ENCODE measurements around the gene STAU1. TPM values are rescaled to one million over a fixed set of nuclear protein-coding genes. Genes with fewer than 3 reads are reported as not detected.
"Not testable (repeated sequence)": the region's sequence is repeated elsewhere in the genome, so short reads cannot be mapped to it uniquely, and the experiment has no call there.

The STAU1 gene
- total RNA-seq, 4 donors from 2014 or later = 67.1 to 99.8 (median 75.0) TPM

GRCh38 chr20:49106328-49106727 is 81.8 kb downstream of the STAU1 start:
- DNase-seq (ENCODE audit: low spot score) = no peak
- TF ChIP-seq, protein P1, sequence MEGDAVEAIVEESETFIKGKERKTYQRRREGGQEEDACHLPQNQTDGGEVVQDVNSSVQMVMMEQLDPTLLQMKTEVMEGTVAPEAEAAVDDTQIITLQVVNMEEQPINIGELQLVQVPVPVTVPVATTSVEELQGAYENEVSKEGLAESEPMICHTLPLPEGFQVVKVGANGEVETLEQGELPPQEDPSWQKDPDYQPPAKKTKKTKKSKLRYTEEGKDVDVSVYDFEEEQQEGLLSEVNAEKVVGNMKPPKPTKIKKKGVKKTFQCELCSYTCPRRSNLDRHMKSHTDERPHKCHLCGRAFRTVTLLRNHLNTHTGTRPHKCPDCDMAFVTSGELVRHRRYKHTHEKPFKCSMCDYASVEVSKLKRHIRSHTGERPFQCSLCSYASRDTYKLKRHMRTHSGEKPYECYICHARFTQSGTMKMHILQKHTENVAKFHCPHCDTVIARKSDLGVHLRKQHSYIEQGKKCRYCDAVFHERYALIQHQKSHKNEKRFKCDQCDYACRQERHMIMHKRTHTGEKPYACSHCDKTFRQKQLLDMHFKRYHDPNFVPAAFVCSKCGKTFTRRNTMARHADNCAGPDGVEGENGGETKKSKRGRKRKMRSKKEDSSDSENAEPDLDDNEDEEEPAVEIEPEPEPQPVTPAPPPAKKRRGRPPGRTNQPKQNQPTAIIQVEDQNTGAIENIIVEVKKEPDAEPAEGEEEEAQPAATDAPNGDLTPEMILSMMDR (IDR thresholded peaks at IDR 0.05) = no peak
- ATAC-seq (ENCODE audit: low FRiP score) = no peak

DNA sequence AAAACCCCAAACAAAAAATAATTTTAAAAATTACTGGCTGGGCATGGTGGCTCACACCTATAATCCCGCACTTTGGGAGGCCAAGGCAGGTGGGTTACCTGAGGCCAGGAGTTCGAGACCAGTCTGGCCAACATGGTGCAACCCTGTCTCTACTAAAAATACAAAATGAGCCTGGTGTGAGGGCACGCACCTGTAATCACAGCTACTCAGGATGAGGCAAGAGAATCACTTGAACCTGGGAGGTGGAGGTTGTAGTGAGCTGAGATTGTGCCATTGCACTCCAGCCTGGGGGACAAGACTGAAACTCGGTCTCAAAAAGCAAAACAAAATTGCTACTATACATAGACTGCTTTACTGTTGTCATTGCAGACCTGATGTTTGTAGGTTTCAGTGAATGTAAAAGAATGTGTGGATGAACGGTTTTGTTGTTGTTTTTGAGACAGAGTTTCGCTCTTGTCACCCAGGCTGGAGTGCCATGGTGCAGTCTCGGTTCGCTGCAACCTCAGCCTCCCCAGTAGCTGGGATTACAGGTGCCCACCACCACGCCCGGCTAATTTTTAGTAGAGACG is 83.1 kb downstream of the STAU1 start:
- DNase-seq (ENCODE audit: low spot score); ATAC-seq (ENCODE audit: low FRiP score): not testable (repeated sequence)

- DNase-seq (ENCODE audit: low spot score) (no peak), ATAC-seq (ENCODE audit: low FRiP score) (no peak)
- TF ChIP-seq, protein P1 (IDR thresholded peaks at IDR 0.05) = no peak
These were observed 83.8 kb downstream of the STAU1 start for GRCh38 chr20:49104365-49104648.

GRCh38 chr20:49103647-49104364 is 84.3 kb downstream of the STAU1 start:
- ATAC-seq (ENCODE audit: low FRiP score) (no peak), DNase-seq (ENCODE audit: low spot score) (no peak)
- TF ChIP-seq, protein P1 (IDR thresholded peaks at IDR 0.05) = no peak

GRCh38 chr20:49103019-49103418 is 85.1 kb downstream of the STAU1 start:
- DNase-seq (ENCODE audit: low spot score) (no peak), ATAC-seq (ENCODE audit: low FRiP score) (no peak)
- TF ChIP-seq, protein P1 (IDR thresholded peaks at IDR 0.05) = no peak

GRCh38 chr20:49100972-49101371 is 87.2 kb downstream of the STAU1 start:
- ATAC-seq (ENCODE audit: low FRiP score) (no peak), DNase-seq (ENCODE audit: low spot score) (no peak)
- TF ChIP-seq, protein P1 (IDR thresholded peaks at IDR 0.05) = no peak

DNA sequence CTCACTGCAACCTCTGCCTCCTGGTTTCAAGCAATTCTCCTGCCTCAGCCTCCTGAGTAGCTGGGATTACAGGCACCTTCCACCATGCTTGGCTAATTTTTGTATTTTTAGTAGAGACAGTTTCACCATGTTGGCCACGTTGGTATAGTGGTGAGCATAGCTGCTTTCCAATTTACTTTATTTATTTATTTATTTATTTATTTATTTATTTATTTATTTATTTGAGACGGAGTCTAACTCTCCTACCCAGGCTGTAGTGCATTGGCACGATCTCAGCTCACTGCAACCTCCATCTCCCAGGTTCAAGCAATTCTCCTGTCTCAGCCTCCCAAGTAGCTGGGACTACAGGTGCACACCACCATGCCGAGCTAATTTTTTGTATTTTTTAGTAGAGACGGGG is 87.8 kb downstream of the STAU1 start:
- DNase-seq (ENCODE audit: low spot score); ATAC-seq (ENCODE audit: low FRiP score): not testable (repeated sequence)

GRCh38 chr20:49099011-49099410 is 89.1 kb downstream of the STAU1 start:
- TF ChIP-seq, protein P1 (IDR thresholded peaks at IDR 0.05) = no peak
- DNase-seq (ENCODE audit: low spot score) (no peak), ATAC-seq (ENCODE audit: low FRiP score) (no peak)
